PFSK-1 (cell line): ENCODE data around the gene FAM241A.

ENCODE experiments used
- FOXP2 ChIP-seq: optimal IDR thresholded peaks from 2 replicates; pipeline ENCODE3; 2011; ENCODE audit warnings: borderline replicate concordance, control low read depth, inconsistent platforms; ENCODE audit not compliant: insufficient read depth; ENCODE audit errors: extremely low read length, extremely low read depth
- POLR2AphosphoS5 ChIP-seq: IDR thresholded peaks from 2 replicates; pipeline ENCODE4 v1.6.1; 2012; ENCODE audit warnings: low read depth, mild to moderate bottlenecking, control low read depth, low read length, moderate library complexity
- SIN3A ChIP-seq: IDR thresholded peaks from 2 replicates; pipeline ENCODE4 v1.6.1; 2012; ENCODE audit warnings: mild to moderate bottlenecking, low read length, moderate library complexity, borderline replicate concordance; ENCODE audit not compliant: insufficient read depth
- TAF1 ChIP-seq: IDR thresholded peaks from 2 replicates; pipeline ENCODE4 v1.6.1; 2012; ENCODE audit warnings: low read length, control low read depth, borderline replicate concordance; ENCODE audit not compliant: insufficient read depth
- TF ChIP-seq, protein P1 (sequence below), 2 experiments: IDR thresholded peaks; 2 replicates each; pipeline versions ENCODE4 v1.6.1 to v1.8.0; 2011 to 2012; ENCODE audit warnings: low read depth in 2 of 2, low read length in 2 of 2, control low read depth in 1 of 2, inconsistent platforms in 1 of 2, mild to moderate bottlenecking in 1 of 2, moderate library complexity in 1 of 2; ENCODE audit not compliant: insufficient read depth in 1 of 2

FAM241A gene

DNA sequence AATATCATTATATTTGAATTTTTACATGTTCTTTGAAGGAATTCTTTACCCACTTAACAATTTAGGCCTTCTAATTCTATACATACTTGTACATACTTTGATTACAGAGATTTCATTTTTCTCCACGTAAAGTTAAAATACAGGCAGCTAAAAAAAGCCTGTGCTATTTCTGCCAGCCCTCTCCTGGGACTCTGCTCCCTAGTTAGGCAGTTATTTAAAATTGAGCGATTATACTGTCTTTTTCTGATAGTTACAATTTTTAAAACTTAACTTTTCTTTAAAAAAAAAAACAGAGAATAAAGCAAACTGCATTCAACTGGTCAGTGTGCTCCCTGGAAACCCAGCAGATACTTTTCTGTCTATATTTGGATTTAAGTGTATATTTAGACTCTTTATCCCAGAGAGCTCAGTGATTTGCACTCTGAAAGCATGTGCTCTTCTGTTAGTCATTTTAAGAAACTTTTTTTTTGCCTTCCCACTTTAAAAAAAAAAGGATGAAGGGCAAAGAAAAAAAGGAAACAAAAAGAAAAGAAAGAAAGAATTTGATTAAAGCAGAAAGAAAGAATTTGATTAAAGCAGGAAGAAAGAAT is 18.1 kb upstream of the FAM241A start:
- TF ChIP-seq SIN3A (no peak), TAF1 (no peak), POLR2AphosphoS5 (no peak), FOXP2 (no peak)
- TF ChIP-seq, protein P1, sequence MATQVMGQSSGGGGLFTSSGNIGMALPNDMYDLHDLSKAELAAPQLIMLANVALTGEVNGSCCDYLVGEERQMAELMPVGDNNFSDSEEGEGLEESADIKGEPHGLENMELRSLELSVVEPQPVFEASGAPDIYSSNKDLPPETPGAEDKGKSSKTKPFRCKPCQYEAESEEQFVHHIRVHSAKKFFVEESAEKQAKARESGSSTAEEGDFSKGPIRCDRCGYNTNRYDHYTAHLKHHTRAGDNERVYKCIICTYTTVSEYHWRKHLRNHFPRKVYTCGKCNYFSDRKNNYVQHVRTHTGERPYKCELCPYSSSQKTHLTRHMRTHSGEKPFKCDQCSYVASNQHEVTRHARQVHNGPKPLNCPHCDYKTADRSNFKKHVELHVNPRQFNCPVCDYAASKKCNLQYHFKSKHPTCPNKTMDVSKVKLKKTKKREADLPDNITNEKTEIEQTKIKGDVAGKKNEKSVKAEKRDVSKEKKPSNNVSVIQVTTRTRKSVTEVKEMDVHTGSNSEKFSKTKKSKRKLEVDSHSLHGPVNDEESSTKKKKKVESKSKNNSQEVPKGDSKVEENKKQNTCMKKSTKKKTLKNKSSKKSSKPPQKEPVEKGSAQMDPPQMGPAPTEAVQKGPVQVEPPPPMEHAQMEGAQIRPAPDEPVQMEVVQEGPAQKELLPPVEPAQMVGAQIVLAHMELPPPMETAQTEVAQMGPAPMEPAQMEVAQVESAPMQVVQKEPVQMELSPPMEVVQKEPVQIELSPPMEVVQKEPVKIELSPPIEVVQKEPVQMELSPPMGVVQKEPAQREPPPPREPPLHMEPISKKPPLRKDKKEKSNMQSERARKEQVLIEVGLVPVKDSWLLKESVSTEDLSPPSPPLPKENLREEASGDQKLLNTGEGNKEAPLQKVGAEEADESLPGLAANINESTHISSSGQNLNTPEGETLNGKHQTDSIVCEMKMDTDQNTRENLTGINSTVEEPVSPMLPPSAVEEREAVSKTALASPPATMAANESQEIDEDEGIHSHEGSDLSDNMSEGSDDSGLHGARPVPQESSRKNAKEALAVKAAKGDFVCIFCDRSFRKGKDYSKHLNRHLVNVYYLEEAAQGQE (IDR thresholded peaks at IDR 0.05; ENCODE audit: insufficient read depth in 1 of 2, low read depth in 2 of 2, low read length in 2 of 2) = no peak

DNA sequence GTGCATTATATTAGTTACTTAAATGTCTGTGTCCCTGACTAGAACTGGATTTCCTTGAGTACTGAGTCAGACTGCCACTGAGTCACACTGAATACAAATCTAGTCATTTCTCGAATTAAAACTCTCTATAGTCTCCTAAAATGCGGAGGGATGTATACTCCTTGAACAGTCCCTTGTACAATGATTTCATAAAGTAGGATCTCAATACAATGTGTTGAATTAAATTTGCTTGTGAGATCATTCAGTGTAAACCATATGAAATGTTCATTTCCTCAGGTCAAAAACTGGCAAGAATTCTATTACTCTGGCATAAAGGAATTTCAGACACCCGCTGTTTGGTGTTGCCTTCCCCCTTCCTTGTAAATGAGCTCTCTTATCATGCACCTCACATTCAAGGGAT is 17.5 kb upstream of the FAM241A start:
- TF ChIP-seq FOXP2 (no peak), POLR2AphosphoS5 (no peak), TAF1 (no peak), SIN3A (no peak)
- TF ChIP-seq, protein P1 (IDR thresholded peaks at IDR 0.05; ENCODE audit: insufficient read depth in 1 of 2, low read depth in 2 of 2, low read length in 2 of 2) = no peak

DNA sequence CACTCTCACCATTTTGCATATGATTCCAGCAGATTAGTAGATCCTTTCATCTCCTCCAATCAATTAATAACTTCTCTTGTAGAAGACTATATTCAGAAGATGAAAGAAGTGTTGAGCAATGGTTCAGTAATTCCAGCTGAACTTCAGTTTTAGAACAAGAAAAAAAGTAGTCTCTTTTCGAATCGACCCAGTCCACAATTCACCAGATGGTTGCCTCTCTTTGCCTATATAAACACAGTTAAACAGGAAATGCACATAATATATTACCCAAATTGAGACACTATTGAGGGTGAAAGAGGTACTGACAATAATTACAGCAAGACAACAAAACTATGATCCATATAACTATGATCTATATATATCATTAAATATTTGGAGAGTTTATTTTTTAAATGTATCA is 16.8 kb upstream of the FAM241A start:
- TF ChIP-seq TAF1 (no peak), FOXP2 (no peak), POLR2AphosphoS5 (no peak), SIN3A (no peak)
- TF ChIP-seq, protein P1 (IDR thresholded peaks at IDR 0.05; ENCODE audit: insufficient read depth in 1 of 2, low read depth in 2 of 2, low read length in 2 of 2) = no peak

DNA sequence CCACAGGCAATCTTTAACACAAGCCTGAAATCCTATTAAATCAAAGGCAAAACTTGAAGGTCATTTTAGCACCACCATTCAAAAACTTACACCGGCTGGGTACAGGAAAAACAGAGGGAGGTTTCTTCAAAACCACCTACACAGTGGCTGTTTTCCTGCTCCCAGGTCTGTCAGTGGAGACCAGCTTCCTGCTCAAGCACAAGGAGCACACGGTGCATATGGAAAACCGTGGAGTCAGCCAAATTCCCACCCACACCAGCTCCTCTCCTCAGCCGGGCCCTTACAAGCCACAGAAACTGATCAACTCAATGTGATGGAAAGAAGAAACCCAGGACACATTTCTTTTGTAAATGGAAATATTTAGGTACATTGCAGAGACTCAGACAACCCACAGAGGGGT is 14.3 kb upstream of the FAM241A start:
- TF ChIP-seq TAF1 = no peak
- no peak for TF ChIP-seq SIN3A
- TF ChIP-seq POLR2AphosphoS5 = no peak

DNA sequence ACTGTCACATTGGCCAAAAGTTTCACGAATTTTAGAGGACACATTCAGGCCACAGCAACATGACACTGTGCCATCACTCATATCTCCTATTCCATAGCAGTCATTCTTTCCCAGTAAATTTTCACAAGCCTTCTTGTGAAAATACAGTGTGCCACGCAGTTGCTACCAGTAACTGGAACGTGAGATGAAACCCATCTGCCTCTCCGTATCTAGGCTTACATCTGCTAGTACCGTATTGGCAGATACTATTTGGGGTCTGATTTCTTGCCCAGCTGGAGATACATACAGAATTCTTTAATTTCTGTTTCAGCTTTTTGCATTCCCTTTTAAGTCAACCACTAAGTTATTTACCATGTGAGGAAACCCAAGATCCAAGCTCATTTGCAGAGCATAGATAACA is 8.7 kb upstream of the FAM241A start:
- TF ChIP-seq FOXP2 (no peak), TAF1 (no peak), SIN3A (no peak), POLR2AphosphoS5 (no peak)
- TF ChIP-seq, protein P1 (IDR thresholded peaks at IDR 0.05; ENCODE audit: insufficient read depth in 1 of 2, low read depth in 2 of 2, low read length in 2 of 2) = no peak
